Measurements from ENCODE around the gene LGI4.

GRCh38 chr19:35106291-35106583, 28.6 kb downstream of the LGI4 start:
- TF ChIP-seq CTCF (IDR thresholded peaks at IDR 0.05) (no peak), POLR2A (IDR thresholded peaks at IDR 0.05) (no peak)
